H9 (cell line): ENCODE data around the gene CCDC92B. TPM values are rescaled to one million over a fixed set of nuclear protein-coding genes. Genes with fewer than 3 reads are reported as not detected.

Source experiments
- DNase-seq: peaks from one replicate; pipeline ENCODE4 v3.0.0-alpha.2; 2017
- H2AFZ ChIP-seq: one replicate; pipeline ENCODE4 v1.6.1; 2013; ENCODE audit warnings: mild to moderate bottlenecking, low read length, control low read depth, moderate library complexity
- H2AK5ac ChIP-seq: 2 replicates; pipeline ENCODE4 v1.6.1; 2013; ENCODE audit warnings: low read length, control low read depth, mixed read lengths; ENCODE audit not compliant: insufficient read length
- H2BK120ac ChIP-seq: one replicate; pipeline ENCODE4 v1.6.1; 2013; ENCODE audit warnings: low read depth, mild to moderate bottlenecking, low read length, control low read depth, inconsistent platforms; ENCODE audit not compliant: poor library complexity, severe bottlenecking
- H2BK12ac ChIP-seq: 2 replicates; pipeline ENCODE4 v1.6.1; 2013; ENCODE audit warnings: low read length, control low read depth, mixed read lengths, low read depth; ENCODE audit not compliant: insufficient read length
- H2BK15ac ChIP-seq: 2 replicates; pipeline ENCODE4 v1.6.1; 2013; ENCODE audit warnings: low read depth, low read length, control low read depth
- H2BK20ac ChIP-seq: one replicate; pipeline ENCODE4 v1.6.1; 2013; ENCODE audit warnings: low read depth, mild to moderate bottlenecking, low read length, control low read depth, inconsistent platforms; ENCODE audit not compliant: poor library complexity, severe bottlenecking
- H2BK5ac ChIP-seq: 2 replicates; pipeline ENCODE4 v1.6.1; 2013; ENCODE audit warnings: low read length, control low read depth, mixed read lengths; ENCODE audit not compliant: insufficient read length
- H3K14ac ChIP-seq: 2 replicates; pipeline ENCODE4 v1.6.1; 2013; ENCODE audit warnings: low read length, control low read depth; ENCODE audit not compliant: insufficient read depth
- H3K18ac ChIP-seq: 2 replicates; pipeline ENCODE4 v1.6.1; 2013; ENCODE audit warnings: low read depth, mild to moderate bottlenecking, mixed read lengths, low read length, control low read depth; ENCODE audit not compliant: insufficient read length
- H3K23ac ChIP-seq: 2 replicates; pipeline ENCODE4 v1.6.1; 2013; ENCODE audit warnings: low read length, control low read depth, mixed read lengths, low read depth; ENCODE audit not compliant: insufficient read length
- H3K23me2 ChIP-seq: 2 replicates; pipeline ENCODE4 v1.6.1; 2013; ENCODE audit warnings: low read depth, mild to moderate bottlenecking, mixed read lengths, low read length, control low read depth; ENCODE audit not compliant: insufficient read length, poor library complexity, severe bottlenecking
- H3K27ac ChIP-seq: 2 replicates; pipeline ENCODE4 v1.5.1; 2013; ENCODE audit warnings: low read length, control low read depth, mixed read lengths, low read depth; ENCODE audit not compliant: insufficient read length
- H3K27me3 ChIP-seq: 2 replicates; pipeline ENCODE4 v1.6.1; 2013; ENCODE audit warnings: low read length, control low read depth, inconsistent platforms; ENCODE audit not compliant: insufficient read depth
- H3K4ac ChIP-seq: 2 replicates; pipeline ENCODE4 v1.6.1; 2013; ENCODE audit warnings: low read depth, mild to moderate bottlenecking, control low read depth, inconsistent platforms, low read length, moderate library complexity
- H3K4me1 ChIP-seq: 2 replicates; pipeline ENCODE4 v1.6.1; 2013; ENCODE audit warnings: low read length, control low read depth, inconsistent platforms; ENCODE audit not compliant: insufficient read depth
- H3K4me2 ChIP-seq: 2 replicates; pipeline ENCODE4 v1.6.1; 2013; ENCODE audit warnings: low read length, control low read depth, mixed read lengths; ENCODE audit not compliant: insufficient read length, insufficient read depth
- H3K56ac ChIP-seq: 2 replicates; pipeline ENCODE4 v1.6.1; 2013; ENCODE audit warnings: low read depth, mild to moderate bottlenecking, mixed read lengths, low read length, control low read depth; ENCODE audit not compliant: insufficient read length
- H3K79me1 ChIP-seq: 2 replicates; pipeline ENCODE4 v1.6.1; 2013; ENCODE audit warnings: low read depth, mild to moderate bottlenecking, moderate library complexity, low read length, control low read depth, inconsistent platforms; ENCODE audit not compliant: insufficient read depth, poor library complexity, severe bottlenecking
- H3K79me2 ChIP-seq: 2 replicates; pipeline ENCODE4 v1.6.1; 2013; ENCODE audit warnings: low read length, control low read depth, inconsistent platforms; ENCODE audit not compliant: insufficient read depth
- H3K9ac ChIP-seq: 2 replicates; pipeline ENCODE4 v1.6.1; 2013; ENCODE audit warnings: low read length, control low read depth, mixed read lengths; ENCODE audit not compliant: insufficient read length; ENCODE audit errors: extremely low read depth
- H3K9me3 ChIP-seq: one replicate; pipeline ENCODE4 v1.6.1; 2013; ENCODE audit warnings: low read depth, low read length, inconsistent platforms; ENCODE audit not compliant: control insufficient read depth
- H3T11ph ChIP-seq: one replicate; pipeline ENCODE4 v1.6.1; 2013; ENCODE audit warnings: mild to moderate bottlenecking, low read length, control low read depth, inconsistent platforms
- H4K20me1 ChIP-seq: one replicate; pipeline ENCODE4 v1.6.1; 2013; ENCODE audit not compliant: control insufficient read depth, insufficient read length, insufficient read depth
- H4K5ac ChIP-seq: 2 replicates; pipeline ENCODE4 v1.6.1; 2013; ENCODE audit warnings: low read depth, mild to moderate bottlenecking, mixed read lengths, low read length, control low read depth; ENCODE audit not compliant: insufficient read length
- H4K8ac ChIP-seq: replicated peaks from 2 replicates; pipeline ENCODE4 v1.6.1; 2013; ENCODE audit warnings: low read length, control low read depth, mixed read lengths, low read depth; ENCODE audit not compliant: insufficient read length
- H4K91ac ChIP-seq: 2 replicates; pipeline ENCODE4 v1.6.1; 2013; ENCODE audit warnings: low read depth, mild to moderate bottlenecking, moderate library complexity, mixed read lengths, low read length, control low read depth; ENCODE audit not compliant: insufficient read length
- H3K27ac Mint-ChIP-seq, 3 experiments: 2 replicates in 2 of 3; 3 replicates in 1 of 3; pipeline ENCODE4 v1.8.0; 2020 to 2021; ENCODE audit warnings: mixed read lengths in 3 of 3, mild to moderate bottlenecking in 1 of 3, moderate library complexity in 1 of 3
- H3K27me3 Mint-ChIP-seq: 2 replicates; pipeline ENCODE4 v1.8.0; 2021; ENCODE audit warnings: low read depth, mild to moderate bottlenecking, moderate library complexity, mixed read lengths
- H3K36me3 Mint-ChIP-seq, 3 experiments: 2 replicates in 2 of 3; 3 replicates in 1 of 3; pipeline ENCODE4 v1.8.0; 2020 to 2021; ENCODE audit warnings: low read depth in 3 of 3, mixed read lengths in 3 of 3; ENCODE audit not compliant: insufficient read depth in 1 of 3
- H3K4me1 Mint-ChIP-seq, 2 experiments: 2 replicates each; pipeline ENCODE4 v1.8.0; 2020; ENCODE audit warnings: mixed read lengths in 2 of 2
- H3K4me3 Mint-ChIP-seq, 2 experiments: 2 replicates in 1 of 2; 3 replicates in 1 of 2; pipeline ENCODE4 v1.8.0; 2020 to 2021; ENCODE audit warnings: mild to moderate bottlenecking in 2 of 2, mixed read lengths in 2 of 2, moderate library complexity in 1 of 2
- H3K9me3 Mint-ChIP-seq, 2 experiments: 2 replicates in 1 of 2; 3 replicates in 1 of 2; pipeline ENCODE4 v1.8.0; 2020; ENCODE audit warnings: mild to moderate bottlenecking in 2 of 2, mixed read lengths in 2 of 2, moderate library complexity in 1 of 2
- CTCF ChIP-seq: fragments of 200-600 bp; sonication (generic); conservative IDR thresholded peaks from 3 replicates; pipeline ENCODE4 v1.8.0; 2021; ENCODE audit warnings: antibody characterized with exemption, mild to moderate bottlenecking
- WGBS: extraction: QIAGEN DNeasy Blood & Tissue Kit; methylation state at CpG from one replicate; pipeline ENCODE4 v1.1.7; 2013; ENCODE audit warnings: missing lambda C conversion rate, low lambda C conversion rate, mixed read lengths; ENCODE audit not compliant: insufficient read length; ENCODE audit errors: extremely low coverage; 5-methylcytosine and 5-hydroxymethylcytosine counted together
- total RNA-seq: library from RNA; stranded (reverse); gene quantifications from 2 replicates; pipeline ENCODE4 v1.2.1, GENCODE V29; 2021

The CCDC92B gene
- total RNA-seq, 1 experiment from 2014 or later, result 8.0 TPM

- Histone ChIP-seq H2AFZ (no peak overlapping the region), H2BK120ac (no peak overlapping the region), H3K23me2 (no peaks in the 10 kb centered on the region), H4K20me1 (no peaks in the 10 kb centered on the region), H3K56ac (no peak overlapping the region), H3K23ac (no peak overlapping the region), H3T11ph (no peak overlapping the region), H2BK20ac (no peak overlapping the region), H2AK5ac (no peak overlapping the region), H3K4me2 (no peak overlapping the region), H3K79me2 (peaks cover 6% of the 10 kb centered on the region; the same call in 1 of the 2 replicates), H3K9me3 (no peaks in the 10 kb centered on the region), H2BK15ac (no peak overlapping the region), H3K4ac (no peak overlapping the region), H3K4me1 (no peaks in the 10 kb centered on the region; the same call in 1 of the 2 replicates), H2BK5ac (no peak overlapping the region), H3K27me3 (no peaks in the 10 kb centered on the region), H3K27ac (no peak overlapping the region), H4K5ac (no peak overlapping the region), H2BK12ac (no peak overlapping the region), H4K8ac (no peak overlapping the region), H4K91ac (no peak overlapping the region), H3K18ac (no peak overlapping the region), H3K14ac (no peak overlapping the region), H3K9ac (no peak overlapping the region), H3K79me1 (no peaks in the 10 kb centered on the region)
- DNase-seq, result no peak
- Mint-ChIP-seq H3K27ac (no peak overlapping the region; a peak in 1 of 7 replicates), H3K36me3 (peaks cover 3 to 44% (median 19%) of the 10 kb centered on the region in 3 experiments; a peak in 6 of 7 replicates), H3K4me1 (peaks cover 19 to 30% of the 10 kb centered on the region in 2 experiments), H3K27me3 (no peaks in the 10 kb centered on the region), H3K9me3 (no peaks in the 10 kb centered on the region), H3K4me3 (no peak overlapping the region)
- no CpG with 5 or more reads among the region's 16 CpGs for WGBS
- no peak for TF ChIP-seq CTCF
Observed at GRCh38 chr17:2703606-2704005, 45.8 kb downstream of the CCDC92B start.
